B cell (primary cell): Measurements from ENCODE around the gene TLE6. TPM values are rescaled to one million over a fixed set of nuclear protein-coding genes. Genes with fewer than 3 reads are reported as not detected.

Experiments used
- ATAC-seq: fragments of 200-7000 bp; cut with Tn5 transposase; one replicate; pipeline ENCODE4 v1.10.0; 2021; ENCODE audit warnings: low read depth, mild to moderate bottlenecking, moderate number of reproducible peaks, moderate library complexity
- CTCF ChIA-PET: fragments of 350-600 bp; sonication (Branson Sonifier 250); formaldehyde crosslinking; loops from one replicate; lab custom pipeline; 2021; ENCODE audit warnings: antibody characterized with exemption, inconsistent platforms; lab: Charles Lee
- POLR2A ChIA-PET: fragments of 350-600 bp; sonication (Branson Sonifier 250); formaldehyde crosslinking; loops from one replicate; lab custom pipeline; 2021; ENCODE audit warnings: antibody characterized with exemption; lab: Charles Lee
- DNase-seq: peaks from one replicate; pipeline ENCODE4 v3.0.0; 2013
- H2AFZ ChIP-seq: 2 replicates; pipeline ENCODE4 v1.6.1; 2012; ENCODE audit warnings: mild to moderate bottlenecking, low read depth, low read length; ENCODE audit not compliant: insufficient read depth, poor library complexity, severe bottlenecking
- H3K27ac ChIP-seq, 2 donors: 1 replicate in 1 of 2; 2 replicates in 1 of 2; pipeline ENCODE4 v1.5.1; 2012 to 2013; ENCODE audit warnings: low read length in 2 of 2, mild to moderate bottlenecking in 2 of 2, moderate library complexity in 1 of 2
- H3K27me3 ChIP-seq, 4 experiments: fragments of 200-600 bp in 1 of 4; sonication (generic) in 1 of 4; replicated peaks in 1 of 4; 1 replicate in 2 of 4; 2 replicates in 2 of 4; pipeline versions ENCODE4 v1.6.1 to v1.7.0; 2013 to 2016; ENCODE audit warnings: low read length in 3 of 4, mild to moderate bottlenecking in 2 of 4, mixed read lengths in 1 of 4, moderate library complexity in 1 of 4; ENCODE audit not compliant: insufficient read depth in 4 of 4, control insufficient read depth in 3 of 4; ENCODE audit errors: control extremely low read depth in 1 of 4
- H3K36me3 ChIP-seq, 2 experiments: replicated peaks in 1 of 2; 1 replicate in 1 of 2; 2 replicates in 1 of 2; pipeline versions ENCODE4 v1.6.1 to v1.7.1; 2013; ENCODE audit warnings: low read length in 1 of 2; ENCODE audit not compliant: insufficient read depth in 2 of 2, control insufficient read depth in 1 of 2; ENCODE audit errors: control extremely low read depth in 1 of 2, extremely low read depth in 1 of 2
- H3K4me1 ChIP-seq, 2 donors: fragments of 200-600 bp in 1 of 2; sonication (generic) in 1 of 2; 1 replicate in 1 of 2; 2 replicates in 1 of 2; pipeline versions ENCODE4 v1.5.1 to v1.6.1; 2013 to 2017; ENCODE audit warnings: low read length in 2 of 2; ENCODE audit not compliant: control insufficient read depth in 2 of 2, insufficient read depth in 2 of 2
- H3K4me2 ChIP-seq: replicated peaks from 2 replicates; pipeline ENCODE3; 2012; ENCODE audit warnings: mild to moderate bottlenecking, low read depth, low read length; ENCODE audit not compliant: poor library complexity, severe bottlenecking
- H3K4me3 ChIP-seq, 5 experiments: fragments of 200-600 bp in 1 of 5; sonication (generic) in 1 of 5; 1 replicate in 3 of 5; 2 replicates in 2 of 5; pipeline versions ENCODE4 v1.5.1 to v1.7.0; 2011 to 2016; ENCODE audit warnings: low read length in 4 of 5, mild to moderate bottlenecking in 4 of 5, low read depth in 2 of 5, control low read depth in 1 of 5, moderate library complexity in 1 of 5; ENCODE audit not compliant: insufficient read depth in 1 of 5; ENCODE audit errors: control extremely low read depth in 1 of 5, extremely low read depth in 1 of 5
- H3K79me2 ChIP-seq: fragments of 200-600 bp; sonication (generic); one replicate; pipeline ENCODE4 v1.6.0; 2016; ENCODE audit warnings: low read length; ENCODE audit not compliant: control insufficient read depth, insufficient read depth
- H3K9ac ChIP-seq: fragments of 200-600 bp; sonication (generic); 2 replicates; pipeline ENCODE4 v1.6.1; 2017; ENCODE audit warnings: mild to moderate bottlenecking, low read length, moderate library complexity
- H3K9me3 ChIP-seq, 3 donors: one replicate each; pipeline versions ENCODE4 v1.6.1 to v1.7.1; 2013; ENCODE audit warnings: low read length in 2 of 3; ENCODE audit not compliant: control insufficient read depth in 2 of 3, insufficient read depth in 1 of 3; ENCODE audit errors: control extremely low read depth in 1 of 3
- H4K20me1 ChIP-seq: 2 replicates; pipeline ENCODE4 v1.6.0; 2012; ENCODE audit warnings: mild to moderate bottlenecking, low read length; ENCODE audit not compliant: insufficient read depth, control insufficient read depth, poor library complexity, severe bottlenecking
- H3K27ac Mint-ChIP-seq: one replicate; pipeline ENCODE4 v1.8.0; 2021; ENCODE audit warnings: mixed read lengths
- H3K27me3 Mint-ChIP-seq: one replicate; pipeline ENCODE4 v1.8.0; 2021; ENCODE audit warnings: mixed read lengths
- H3K4me1 Mint-ChIP-seq: one replicate; pipeline ENCODE4 v1.8.0; 2021; ENCODE audit warnings: mixed read lengths
- H3K4me3 Mint-ChIP-seq: one replicate; pipeline ENCODE4 v1.8.0; 2021; ENCODE audit warnings: mixed read lengths
- H3K9me3 Mint-ChIP-seq: one replicate; pipeline ENCODE4 v1.8.0; 2022; ENCODE audit warnings: mixed read lengths; ENCODE audit not compliant: insufficient read depth
- CTCF ChIP-seq: fragments of 200-600 bp; IDR thresholded peaks from one replicate; pipeline ENCODE4 v1.8.0; 2022; ENCODE audit warnings: antibody characterized with exemption, mild to moderate bottlenecking
- EZH2 ChIP-seq: IDR thresholded peaks from 2 replicates; pipeline ENCODE4 v1.6.1; 2012; ENCODE audit warnings: borderline replicate concordance, low read depth, mild to moderate bottlenecking, moderate library complexity, low read length; ENCODE audit not compliant: insufficient read depth, poor library complexity, severe bottlenecking
- WGBS: methylation state at CpG from one replicate; pipeline ENCODE4 v1.1.5; 2013; ENCODE audit warnings: missing lambda C conversion rate; ENCODE audit not compliant: insufficient coverage; 5-methylcytosine and 5-hydroxymethylcytosine counted together
- intact Hi-C: fragments of 100-400 bp; cut with micrococcal nuclease; formaldehyde crosslinking; loops from one replicate; pipeline ENCODE4 v1.10.0; 2022
- polyA plus RNA-seq: library from polyadenylated mRNA; depleted of rRNA; stranded (reverse); fragments of >200 nt; gene quantifications from 2 replicates; pipeline ENCODE4 v1.2.3, GENCODE V29; 2012
- total RNA-seq, 2 donors: library from RNA; stranded (reverse); fragments of 120-200 nt in 1 of 2; gene quantifications; 1 replicate in 1 of 2; 2 replicates in 1 of 2; pipeline versions ENCODE4 v1.2.3 to v1.2.4, GENCODE V29; 2013 to 2022

Gene TLE6
- total and polyA plus RNA-seq, 2 donors (not counting 1 experiment from before 2014, with no cell fraction given), result 1.5 to 3.0 TPM

GRCh38 chr19:3029065-3029923 lies 51.9 kb downstream of the TLE6 start, which contains the start of gene TLE2:
Gene TLE2 (minus strand): TSS chr19:3029280. CDS start chr19:3028904, 376 bp downstream.
- DNase-seq (no peak), ATAC-seq (peak; percentile 58)
- Histone ChIP-seq H4K20me1 (no peaks in the 10 kb centered on the region), H3K27ac (no peak within 1 kb of the TSS), H3K9me3 (peaks cover 0 to 12% (median 2%) of the 10 kb centered on the region in 3 donors), H2AFZ (peak within 1 kb of the TSS; percentile 33), H3K4me1 (peaks cover 24 to 30% of the 10 kb centered on the region in 2 donors), H3K9ac (peak within 1 kb of the TSS; percentile 61), H3K4me2 (peak within 1 kb of the TSS; percentile 96), H3K36me3 (no peaks in the 10 kb centered on the region), H3K79me2 (no peaks in the 10 kb centered on the region), H3K4me3 (peak within 1 kb of the TSS in 4 of 5 experiments; percentile 41 to 55 (median 52)), H3K27me3 (peaks cover 0 to 54% (median 29%) of the 10 kb centered on the region in 4 experiments)
- ChIA-PET CTCF (no interaction called here), POLR2A (no interaction called here)
- no peaks in the 10 kb centered on the region for H3K9me3 Mint-ChIP-seq
- 2% methylated on average over 53 of the region's 85 CpGs for WGBS
- H3K4me3 Mint-ChIP-seq, result peak within 1 kb of the TSS; percentile 80
- intact Hi-C loops, result no loop called here
- no peak for TF ChIP-seq EZH2
- TF ChIP-seq CTCF, result no peak
- H3K4me1 Mint-ChIP-seq, result peaks cover 20% of the 10 kb centered on the region
- H3K27me3 Mint-ChIP-seq, result peaks cover 49% of the 10 kb centered on the region
- H3K27ac Mint-ChIP-seq, result peak within 1 kb of the TSS; percentile 41

- CTCF ChIA-PET, result interaction anchor here (0.9 to 1.3 kb wide), 2 partner anchors 73 to 192 kb away, joined by 4 to 6 read pairs; no protein-coding TSS in a partner anchor
- no peak overlapping the region for H3K4me3 ChIP-seq
- peaks cover 25 to 34% of the 10 kb centered on the region in 2 donors for H3K4me1 ChIP-seq
- DNase-seq, result no peak
- POLR2A ChIA-PET, result no interaction called here
- TF ChIP-seq EZH2 (no peak), CTCF (no peak)
- no peak overlapping the region for H2AFZ ChIP-seq
- no peak overlapping the region for H3K27ac ChIP-seq
- no peak for ATAC-seq
- no peaks in the 10 kb centered on the region for H4K20me1 ChIP-seq
- intact Hi-C loops, result no loop called here
- no peak overlapping the region for H3K27ac Mint-ChIP-seq
- no peak overlapping the region for H3K4me2 ChIP-seq
- no peaks in the 10 kb centered on the region for H3K79me2 ChIP-seq
- peaks cover 27% of the 10 kb centered on the region for H3K4me1 Mint-ChIP-seq
- H3K9me3 Mint-ChIP-seq, result no peaks in the 10 kb centered on the region
- 93% methylated on average over 3 of the region's 5 CpGs for WGBS
- peaks cover 33% of the 10 kb centered on the region for H3K27me3 Mint-ChIP-seq
- no peaks in the 10 kb centered on the region for H3K36me3 ChIP-seq
- peaks cover 0 to 34% (median 18%) of the 10 kb centered on the region in 4 experiments for H3K27me3 ChIP-seq
- H3K4me3 Mint-ChIP-seq, result peak overlapping the region; percentile 37
- H3K9me3 ChIP-seq, result peaks cover 0 to 12% (median under 1%) of the 10 kb centered on the region in 3 donors
- H3K9ac ChIP-seq, result no peak overlapping the region
Measured at GRCh38 chr19:3031607-3031867, 54.2 kb downstream of the TLE6 start.
